HG03469 (cell line): Measurements from ENCODE around the gene LMTK3.
"Not testable (repeated sequence)": the region's sequence is repeated elsewhere in the genome, so short reads cannot be mapped to it uniquely, and the experiment has no call there.

Source experiments
- ATAC-seq: cut with Tn5 transposase; IDR thresholded peaks from one replicate; pipeline ENCODE4 v1.9.1; 2021; ENCODE audit warnings: mild to moderate bottlenecking, moderate library complexity, moderate number of reproducible peaks; ENCODE audit not compliant: unreplicated experiment

Gene LMTK3

DNA sequence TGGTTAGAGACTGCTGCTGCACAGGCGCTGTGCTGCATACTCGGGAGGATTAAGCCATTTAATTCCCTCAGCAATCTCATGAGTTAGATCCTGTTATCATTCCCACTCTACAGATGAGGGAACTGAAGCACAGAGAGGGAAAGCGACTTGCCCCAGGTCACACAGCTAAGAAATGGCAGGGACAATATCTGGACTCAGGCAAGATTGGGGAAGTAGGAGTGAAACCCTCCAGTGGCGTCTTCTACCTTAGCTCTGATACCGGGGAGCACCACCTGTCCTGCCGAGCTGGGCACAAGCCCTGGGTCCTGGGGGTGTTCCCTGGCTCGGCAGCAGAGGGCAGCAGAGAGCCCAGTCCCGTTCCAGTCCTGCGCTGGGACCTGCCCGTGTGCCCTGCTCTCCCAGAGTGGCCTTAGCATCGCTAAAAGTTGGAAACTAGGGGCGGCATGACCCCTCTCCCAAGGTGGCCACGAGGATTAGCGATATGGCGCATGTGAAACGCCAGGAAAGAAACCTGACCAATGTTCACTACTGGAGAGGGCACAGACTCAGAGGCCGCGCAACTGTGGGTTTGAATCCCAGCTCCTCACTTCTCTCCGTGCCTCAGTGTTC is 21.9 kb downstream of the LMTK3 start:
- ATAC-seq = no peak

DNA sequence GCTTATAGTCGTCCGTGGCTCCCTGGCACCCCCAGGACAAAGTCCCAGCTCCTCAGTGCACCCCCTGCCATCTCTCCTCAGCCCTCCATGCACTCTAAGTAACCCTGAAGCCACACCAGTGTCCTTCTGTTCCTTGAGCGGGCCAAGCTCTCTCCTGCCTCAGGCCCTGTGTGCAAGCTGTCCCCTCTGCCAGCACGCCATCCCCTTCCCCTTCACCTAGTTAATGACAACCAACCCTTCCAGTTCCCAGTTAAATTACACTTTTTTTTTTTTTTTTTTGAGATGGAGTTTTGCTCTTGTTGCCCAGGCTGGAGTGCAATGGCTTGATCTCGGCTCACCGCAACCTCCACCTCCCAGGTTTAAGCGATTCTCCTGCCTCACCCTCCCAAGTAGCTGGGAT is 23.2 kb downstream of the LMTK3 start:
- ATAC-seq = not testable (repeated sequence)

DNA sequence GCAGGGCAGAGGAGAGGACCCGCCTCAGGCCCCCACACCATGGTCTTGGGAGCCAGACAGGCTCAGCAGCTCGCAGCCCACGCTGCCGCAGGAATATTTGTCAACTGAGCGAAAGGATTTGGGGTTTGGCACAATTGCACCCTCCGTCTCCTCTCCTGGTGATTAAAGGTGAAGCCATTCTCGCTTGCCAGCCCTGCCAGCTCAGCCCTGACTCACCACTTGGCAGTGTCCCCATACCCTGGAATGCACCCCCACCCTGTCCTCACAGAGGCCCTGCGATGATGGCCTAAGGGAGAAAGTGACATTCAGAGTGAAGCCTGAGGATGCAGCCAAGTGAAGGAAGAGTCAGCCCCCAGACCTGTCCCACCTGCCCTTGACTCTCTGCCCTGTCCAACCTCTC is 23.7 kb downstream of the LMTK3 start:
- no peak for ATAC-seq

DNA sequence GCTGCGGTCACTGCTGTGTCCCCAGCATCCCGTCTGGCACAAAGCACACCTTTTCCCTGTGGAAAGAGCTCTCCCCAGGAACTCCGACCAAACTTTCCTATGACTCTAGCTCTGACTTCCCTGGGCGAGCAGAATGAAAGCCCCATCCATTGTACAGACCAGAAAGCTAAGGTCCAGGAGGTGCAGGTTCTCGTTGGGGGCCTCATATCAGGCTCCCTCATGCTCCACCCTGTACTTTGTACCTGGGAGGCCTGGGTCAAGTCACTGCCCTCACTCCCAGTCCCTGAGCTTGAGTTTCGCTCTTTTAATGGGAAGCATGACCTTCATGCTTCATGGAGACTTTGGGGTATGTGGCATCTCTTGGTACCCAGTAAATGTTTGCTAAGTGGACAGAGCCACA is 24.1 kb downstream of the LMTK3 start:
- ATAC-seq = no peak

DNA sequence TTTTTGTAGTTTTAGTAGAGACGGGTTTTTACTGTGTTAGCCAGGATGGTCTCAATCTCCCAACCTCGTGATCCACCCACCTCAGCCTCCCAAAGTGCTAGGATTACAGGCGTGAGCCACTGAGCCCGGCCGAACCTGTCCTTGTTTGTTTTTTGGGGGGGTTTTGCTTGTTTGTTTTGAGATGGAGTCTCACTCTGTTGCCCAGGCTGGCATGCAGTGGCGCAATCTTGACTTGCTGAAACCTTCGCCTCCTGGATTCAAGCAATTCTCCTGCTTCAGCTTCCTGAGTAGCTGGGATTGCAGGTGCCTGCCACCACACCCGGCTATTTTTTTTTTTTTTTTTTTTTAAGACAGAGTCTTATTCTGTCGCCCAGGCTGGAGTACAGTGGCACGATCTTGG is 24.9 kb downstream of the LMTK3 start:
- ATAC-seq = not testable (repeated sequence)

DNA sequence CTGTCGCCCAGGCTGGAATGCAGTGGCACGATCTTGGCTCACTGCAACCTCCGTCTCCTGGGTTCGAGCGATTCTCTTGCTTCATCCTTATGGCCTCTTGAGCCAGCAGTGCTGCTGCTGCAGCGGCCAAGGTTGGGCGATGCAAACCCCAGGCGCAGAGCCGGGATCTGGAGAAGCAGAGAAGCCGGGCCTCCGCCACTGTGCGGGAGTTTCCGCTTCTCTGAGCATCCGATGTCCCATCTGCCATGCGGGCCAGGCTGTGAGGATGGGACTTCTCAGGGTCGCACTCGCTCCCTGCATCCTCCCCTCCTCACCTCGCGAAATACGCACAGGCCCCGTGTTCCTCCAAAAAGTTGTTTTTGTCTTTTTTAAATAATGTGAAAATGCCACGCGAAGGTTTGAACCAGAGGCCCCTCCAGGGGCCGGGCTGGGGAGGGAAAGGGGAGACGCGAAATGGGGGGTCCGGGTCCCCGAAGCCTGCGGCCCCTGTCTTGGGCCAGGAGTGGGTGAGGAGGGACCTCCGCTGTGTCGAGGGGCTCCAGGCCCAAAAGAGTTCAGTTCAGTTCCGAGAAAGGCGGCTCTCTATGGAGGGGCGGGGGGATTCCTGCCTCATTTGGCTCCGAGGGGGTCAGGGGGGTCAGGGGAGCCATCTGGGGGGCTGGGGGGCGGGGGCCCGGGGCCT is 26.6 kb downstream of the LMTK3 start:
- ATAC-seq = no peak

DNA sequence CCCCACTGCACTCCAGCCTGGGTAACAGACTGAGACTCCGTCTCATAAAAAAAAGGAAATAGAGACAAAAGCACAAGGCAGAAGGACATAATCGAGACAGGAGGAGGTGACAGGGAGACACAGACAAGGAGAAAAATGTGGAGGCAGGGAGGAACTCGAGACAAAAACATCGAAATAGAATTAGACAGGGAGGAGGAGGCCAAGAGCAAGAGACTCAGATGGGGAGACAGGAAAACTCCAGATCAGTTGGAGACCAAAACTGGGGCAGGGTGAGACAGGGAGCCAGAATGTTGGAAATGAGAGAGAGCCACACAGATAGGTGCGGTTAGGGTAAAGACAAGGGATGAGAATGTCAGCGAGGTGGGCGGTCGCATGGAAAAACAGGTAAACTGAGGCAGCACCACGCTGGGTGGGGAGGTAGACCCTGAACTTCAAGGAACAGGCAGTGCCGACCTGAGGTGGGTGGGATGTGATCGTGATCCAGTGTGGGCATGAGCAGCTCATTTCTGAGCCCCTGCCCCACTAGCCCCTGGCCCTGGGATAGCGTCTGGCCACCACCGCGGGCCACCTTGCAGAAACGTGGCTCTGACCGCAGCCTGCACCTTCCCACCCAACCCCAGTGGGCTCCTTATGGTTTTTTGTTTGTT is 27.3 kb downstream of the LMTK3 start:
- ATAC-seq = no peak

DNA sequence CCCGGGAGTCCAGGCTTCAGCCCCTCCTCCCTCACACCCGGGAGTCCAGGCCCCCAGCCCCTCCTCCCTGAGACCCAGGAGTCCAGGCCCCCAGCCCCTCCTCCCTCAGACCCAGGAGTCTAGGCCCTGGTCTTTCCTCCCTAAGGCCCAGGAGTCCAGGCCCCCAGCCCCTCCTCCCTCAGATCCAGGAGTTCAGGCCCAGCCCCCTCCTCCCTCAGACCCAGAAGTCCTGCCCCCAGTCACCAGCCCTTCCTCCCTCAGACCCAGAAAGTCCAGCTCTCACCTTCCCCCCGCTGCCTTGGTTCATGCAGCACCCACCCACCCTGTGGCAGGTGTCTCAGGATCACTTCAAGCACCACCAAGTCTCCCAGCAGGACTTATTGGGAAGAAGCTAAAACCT is 28.3 kb downstream of the LMTK3 start:
- ATAC-seq = no peak

DNA sequence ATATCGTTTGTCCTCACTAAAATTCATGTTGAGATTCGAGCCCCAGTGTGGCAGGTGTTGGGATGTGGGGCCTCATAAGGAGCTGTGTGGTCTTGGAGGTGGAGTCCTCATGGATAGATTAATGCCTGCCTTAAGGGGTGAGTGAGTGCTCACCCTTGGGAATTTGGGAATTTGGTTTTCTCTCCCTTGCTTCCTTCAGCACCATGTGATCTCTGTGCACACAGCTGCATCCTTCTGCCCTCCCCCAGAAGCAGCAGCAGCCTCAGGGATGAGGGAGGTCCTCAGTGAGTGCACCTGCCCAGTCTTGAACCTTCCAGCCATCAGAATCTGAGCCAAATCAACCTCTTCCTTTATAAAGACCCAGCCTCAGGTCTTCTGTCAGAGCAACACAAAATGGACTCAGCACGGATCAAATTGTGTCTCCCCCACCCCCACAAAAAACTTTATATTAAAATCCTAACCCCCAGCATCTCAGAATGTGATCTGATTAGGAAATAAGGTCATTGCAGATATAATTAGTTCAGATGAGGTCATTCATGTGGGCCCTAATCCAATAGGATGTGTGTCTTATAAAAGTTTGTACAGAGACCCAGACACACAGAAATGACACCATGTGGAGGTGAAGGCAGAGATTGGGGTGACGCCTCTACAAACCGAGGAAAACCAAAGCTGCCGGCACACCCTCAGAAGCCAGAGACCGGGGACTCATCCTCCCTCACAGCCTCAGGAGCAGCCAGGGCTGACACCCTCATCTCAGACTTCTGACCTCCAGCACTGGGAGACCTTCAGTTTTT is 29.6 kb downstream of the LMTK3 start:
- ATAC-seq = no peak

DNA sequence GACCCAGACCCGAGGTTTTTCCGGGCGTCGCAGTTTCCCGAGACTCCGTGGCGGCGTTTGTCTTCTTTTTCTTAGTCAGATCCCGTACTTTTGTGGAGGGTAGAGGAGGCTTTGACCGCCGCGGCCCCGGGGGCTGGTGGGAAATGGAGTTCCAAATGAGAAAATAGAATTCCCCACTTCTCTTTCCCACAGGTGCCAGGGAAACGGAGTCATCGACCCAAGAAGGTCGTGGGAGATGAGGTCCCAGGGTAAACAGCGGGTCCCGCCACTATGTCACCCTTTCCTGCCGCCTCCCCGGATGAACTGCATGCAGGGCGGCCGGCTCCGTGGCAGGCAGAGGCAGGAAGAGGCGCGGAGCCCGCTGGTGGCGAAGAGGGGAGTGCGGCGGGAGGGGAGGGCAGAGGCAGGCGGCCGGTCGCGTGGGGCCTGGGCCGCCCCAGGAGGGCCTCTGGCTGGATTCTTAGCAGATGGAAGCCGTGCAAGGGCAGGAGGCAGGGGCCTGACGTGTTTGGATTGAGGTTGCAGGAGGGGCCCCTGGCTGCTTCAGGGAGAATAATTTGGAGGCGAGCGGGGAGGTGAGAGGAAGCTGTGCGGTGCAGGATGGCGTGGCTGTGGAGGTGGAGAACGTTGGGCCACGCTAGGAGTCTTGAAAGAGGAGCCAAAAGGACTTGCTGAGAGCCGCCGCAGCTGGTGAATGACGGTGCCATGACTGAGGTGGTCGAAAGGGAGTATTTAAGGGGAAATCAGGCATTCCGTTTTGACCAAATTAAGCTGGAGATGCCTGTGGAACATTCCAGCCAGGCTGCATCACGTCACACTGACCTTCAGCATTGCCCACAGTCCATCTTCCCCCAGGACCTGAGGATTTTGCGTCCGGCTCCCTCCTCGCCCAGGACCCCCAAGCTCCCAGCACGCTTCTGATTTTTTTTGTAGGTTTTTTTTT is 30.8 kb downstream of the LMTK3 start:
- ATAC-seq = no peak

DNA sequence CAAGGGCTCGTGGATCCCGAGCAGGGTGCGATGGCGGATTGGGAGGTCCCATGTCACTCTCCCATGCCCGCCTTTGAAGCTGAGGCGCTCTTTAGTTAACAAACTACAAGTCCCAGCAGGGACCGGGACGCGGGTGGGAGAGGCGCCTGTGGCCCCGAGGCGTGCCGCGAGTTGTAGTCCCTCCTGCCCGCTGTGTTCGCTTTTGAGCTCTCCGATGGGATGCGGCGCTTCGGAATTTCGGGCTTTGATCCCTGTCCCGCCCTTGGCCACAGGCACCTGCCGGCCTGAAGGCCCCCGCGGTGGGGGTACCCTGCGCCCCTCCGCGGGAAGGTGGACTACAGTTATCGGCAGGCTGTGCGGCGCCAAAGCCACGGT is 31.5 kb downstream of the LMTK3 start:
- ATAC-seq = no peak

DNA sequence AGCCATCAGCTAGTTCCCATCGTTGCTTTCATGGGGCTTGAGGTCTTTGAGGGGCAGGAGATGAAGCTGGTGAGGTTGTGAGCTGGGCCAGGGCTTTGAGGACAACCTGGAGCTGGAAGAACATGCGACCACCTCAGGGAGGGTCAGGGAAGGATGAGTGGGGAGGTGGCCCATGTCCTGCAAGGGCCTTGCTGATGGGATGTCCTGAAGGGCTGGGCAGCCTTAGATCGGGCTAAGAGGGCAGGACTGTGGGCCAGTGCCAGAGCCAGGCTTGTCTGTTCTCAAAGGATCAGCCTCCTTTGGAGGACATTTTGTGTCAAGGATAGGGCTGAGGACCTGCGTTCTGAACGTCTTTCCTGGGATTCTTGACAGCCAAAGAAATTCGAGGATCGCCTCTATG is 31.9 kb downstream of the LMTK3 start:
- ATAC-seq = no peak

DNA sequence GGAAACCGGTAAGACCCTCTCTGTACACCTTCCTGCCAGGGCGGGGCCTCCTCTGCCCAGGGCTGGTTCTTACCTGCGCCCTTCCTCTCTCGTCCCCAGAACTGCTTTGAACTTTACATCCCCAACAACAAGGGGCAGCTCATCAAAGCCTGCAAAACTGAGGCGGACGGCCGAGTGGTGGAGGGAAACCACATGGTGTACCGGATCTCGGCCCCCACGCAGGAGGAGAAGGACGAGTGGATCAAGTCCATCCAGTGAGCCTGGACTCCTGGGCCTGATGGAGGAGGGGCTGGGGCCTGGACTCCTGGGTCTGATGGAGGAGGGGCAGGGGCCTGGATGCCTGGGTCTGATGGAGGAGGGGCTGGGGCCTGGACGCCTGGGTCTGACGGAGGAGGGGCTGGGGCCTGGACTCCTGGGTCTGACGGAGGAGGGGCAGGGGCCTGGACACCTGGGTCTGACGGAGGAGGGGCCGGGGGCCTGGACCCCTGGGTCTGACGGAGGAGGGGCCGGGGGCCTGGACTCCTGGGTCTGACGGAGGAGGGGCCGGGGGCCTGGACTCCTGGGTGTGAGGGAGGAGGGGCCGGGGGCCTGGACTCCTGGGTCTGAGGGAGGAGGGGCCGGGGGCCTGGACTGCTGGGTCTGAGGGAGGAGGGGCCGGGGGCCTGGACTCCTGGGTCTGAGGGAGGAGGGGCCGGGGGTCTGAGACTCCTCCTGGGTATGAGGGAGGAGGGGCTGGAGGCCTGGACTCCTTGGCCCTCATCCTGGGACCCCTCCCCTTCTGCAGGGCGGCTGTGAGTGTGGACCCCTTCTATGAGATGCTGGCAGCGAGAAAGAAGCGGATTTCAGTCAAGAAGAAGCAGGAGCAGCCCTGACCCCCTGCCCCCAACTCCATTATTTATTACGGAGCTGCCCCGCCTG is 33.0 kb downstream of the LMTK3 start:
- no peak for ATAC-seq

DNA sequence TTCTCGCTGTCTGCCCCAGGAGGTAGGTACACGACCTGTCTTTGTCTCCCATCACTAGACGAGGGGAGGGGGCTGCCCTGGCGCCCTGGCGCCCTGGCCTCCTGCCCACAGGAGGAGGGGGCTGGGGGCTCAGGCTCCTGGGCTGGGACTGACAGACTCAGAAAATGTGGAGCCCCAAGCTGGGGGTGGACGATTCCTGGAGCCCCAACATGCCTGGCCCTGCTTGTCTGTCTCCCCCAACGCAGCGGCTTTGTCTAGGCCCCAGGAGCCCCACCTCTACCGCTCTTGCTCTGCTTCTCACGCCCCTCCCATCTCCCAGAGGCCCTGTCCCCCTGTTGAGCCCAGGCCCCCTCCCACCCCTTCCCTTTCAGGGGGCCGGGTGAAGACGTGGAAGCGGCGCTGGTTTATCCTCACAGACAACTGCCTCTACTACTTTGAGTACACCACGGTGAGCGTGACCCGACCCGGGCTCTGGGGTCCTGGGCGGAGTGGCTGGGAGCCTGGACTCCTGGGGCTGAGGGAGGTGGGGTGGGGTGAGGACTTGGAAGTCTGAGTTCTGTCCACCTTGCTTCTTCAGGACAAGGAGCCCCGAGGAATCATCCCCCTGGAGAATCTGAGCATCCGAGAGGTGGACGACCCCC is 33.8 kb downstream of the LMTK3 start:
- ATAC-seq = no peak

DNA sequence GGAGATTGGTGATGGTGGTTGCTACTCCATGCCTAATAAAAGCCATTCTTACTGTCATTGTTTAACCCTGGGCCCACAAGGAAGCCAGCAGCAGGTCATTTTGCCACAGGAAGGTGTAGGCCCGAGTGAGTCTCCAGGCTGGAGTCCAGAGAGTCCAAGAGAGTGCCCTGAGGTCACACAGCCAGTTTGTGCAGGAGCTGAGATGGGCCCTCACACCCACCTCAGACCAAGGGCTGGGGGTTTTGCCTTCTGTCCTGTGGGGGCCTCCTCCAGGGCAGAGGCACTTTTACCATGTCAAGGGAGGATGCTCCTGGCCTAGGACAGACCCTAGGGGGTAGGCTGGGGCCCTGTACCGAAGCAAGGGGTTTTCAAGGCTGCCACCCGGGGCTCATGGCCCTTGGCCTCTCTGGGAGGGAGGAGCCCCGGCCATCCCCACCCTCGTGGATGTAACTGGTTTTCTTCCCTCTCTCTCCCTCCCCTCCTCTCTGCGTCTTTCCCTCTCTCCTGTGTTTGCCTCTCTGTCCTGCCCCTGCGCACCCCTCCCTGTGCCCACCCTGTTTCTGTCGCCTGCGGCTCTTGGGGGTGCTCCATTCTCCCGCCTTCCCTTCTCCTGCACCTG is 34.5 kb downstream of the LMTK3 start:
- no peak for ATAC-seq

DNA sequence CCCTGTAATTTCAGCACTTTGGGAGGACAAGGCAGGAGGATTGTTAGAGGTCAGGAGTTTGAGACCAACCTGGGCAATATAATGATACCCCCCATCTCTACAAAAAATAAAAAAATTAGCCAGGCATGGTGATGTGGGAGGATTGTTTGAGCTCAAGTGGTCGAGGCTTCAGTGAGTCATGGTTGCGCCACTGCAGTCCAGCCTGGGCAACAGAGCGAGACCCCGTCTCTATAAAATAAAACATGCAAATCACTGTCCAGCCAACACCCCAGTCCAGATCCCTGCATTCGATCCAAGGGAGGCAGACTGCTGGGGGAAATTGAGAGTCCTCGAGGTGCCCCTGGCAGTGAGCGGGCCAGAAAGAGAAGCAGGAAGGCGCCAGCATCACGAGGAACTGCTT is 35.5 kb downstream of the LMTK3 start:
- ATAC-seq = no peak

DNA sequence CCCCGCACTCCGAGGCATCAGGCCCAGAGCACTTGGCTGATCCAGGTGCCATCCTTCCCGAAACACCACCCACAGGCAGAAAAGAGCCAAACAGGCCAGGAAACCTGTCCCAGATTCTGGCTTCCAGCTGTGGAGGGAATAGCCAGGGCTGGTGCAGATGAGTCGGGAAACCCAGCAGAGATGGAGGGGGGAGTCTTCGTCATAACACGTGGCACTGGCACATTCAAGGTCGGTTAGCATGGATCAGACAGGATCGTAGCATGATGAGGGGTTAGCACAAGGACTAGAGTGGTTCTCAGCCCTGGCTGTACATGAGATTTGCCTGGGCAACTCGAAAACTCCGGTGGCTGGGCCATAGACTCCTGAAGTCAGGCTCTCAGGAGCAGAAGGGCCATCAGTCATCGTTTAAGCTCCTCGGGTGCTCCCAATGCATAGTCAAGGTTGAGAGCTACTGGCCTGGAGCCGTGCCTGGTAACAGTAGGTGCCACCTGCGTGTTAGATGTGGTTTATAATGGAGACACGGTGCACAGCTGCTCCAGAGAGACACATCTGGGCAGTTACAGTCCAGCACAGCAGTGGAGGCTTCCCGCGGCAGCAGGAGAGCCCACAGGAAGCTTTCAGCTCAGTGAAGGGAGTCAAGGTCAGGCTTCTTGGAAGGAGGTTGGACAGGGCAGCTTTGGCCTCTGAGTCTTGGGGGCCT is 36.1 kb downstream of the LMTK3 start:
- ATAC-seq = no peak

DNA sequence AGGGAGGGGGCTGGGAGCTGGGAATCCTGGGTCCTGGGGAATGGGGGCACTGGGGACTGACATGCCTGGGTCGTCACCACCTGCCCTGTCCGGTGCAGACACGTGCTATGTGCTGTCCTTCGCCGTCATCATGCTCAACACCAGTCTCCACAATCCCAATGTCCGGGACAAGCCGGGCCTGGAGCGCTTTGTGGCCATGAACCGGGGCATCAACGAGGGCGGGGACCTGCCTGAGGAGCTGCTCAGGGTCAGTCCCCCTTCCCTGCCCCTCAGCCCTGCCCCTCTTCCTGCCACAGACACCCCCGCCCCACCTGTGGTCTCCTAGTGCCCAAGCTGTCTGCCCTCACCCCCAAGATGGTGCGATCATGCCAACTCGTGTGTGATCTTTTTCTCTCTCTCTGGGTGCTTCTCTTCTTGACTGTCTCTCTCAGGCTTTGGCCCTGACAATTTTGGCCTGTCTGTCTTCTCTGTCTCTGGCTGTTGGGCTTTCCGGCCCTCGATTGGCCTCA is 37.5 kb downstream of the LMTK3 start:
- ATAC-seq = no peak
